HepG2 (cell line): ENCODE data around the gene SLC1A4. TPM values are rescaled to one million over a fixed set of nuclear protein-coding genes. Genes with fewer than 3 reads are reported as not detected.

ENCODE experiments used
- ATAC-seq: fragments of 200-7000 bp; cut with Tn5 transposase; 3 replicates; pipeline ENCODE4 v1.9.1; 2020; ENCODE audit warnings: mild to moderate bottlenecking, moderate library complexity
- BruUV-seq: library from RNA; stranded (reverse); fragments of 400-500 nt; replicated peaks from 2 replicates; lab custom pipeline; 2021; lab: Mats Ljungman, UMichigan
- CTCF ChIA-PET: fragments of 300-600 bp; formaldehyde crosslinking; extraction: SDS; loops from one replicate; lab custom pipeline; 2021; ENCODE audit warnings: low total read pairs, inconsistent platforms, low intra/inter-chr PET ratio; lab: Yijun Ruan, JAX
- POLR2A ChIA-PET: fragments of 350-600 bp; sonication (Branson Sonifier 250); formaldehyde crosslinking; loops from one replicate; lab custom pipeline; 2020; ENCODE audit warnings: antibody characterized with exemption, inconsistent platforms; lab: Yijun Ruan, JAX
- DNase-seq: peaks from one replicate; pipeline ENCODE4 v3.0.0-alpha.2; 2015; ENCODE audit warnings: low spot score
- FAIRE-seq: peaks from 3 replicates; lab custom pipeline; 2011; peaks lifted over from hg19 to GRCh38; lab: Jason Lieb, UNC
- H2AFZ ChIP-seq: one replicate; pipeline ENCODE4 v1.6.1; 2011; ENCODE audit warnings: low read length, inconsistent platforms
- H3K27ac ChIP-seq: fragments of 300-600 bp; 3 replicates; pipeline ENCODE4 v1.8.0; 2011; ENCODE audit warnings: mixed run types, mild to moderate bottlenecking, mixed read lengths, low read length, inconsistent platforms; ENCODE audit not compliant: insufficient read depth; ENCODE audit errors: extremely low read length
- H3K27me3 ChIP-seq, 2 experiments: fragments of 200-600 bp in 1 of 2; 2 replicates in 1 of 2; 3 replicates in 1 of 2; pipeline versions ENCODE4 v1.6.0 to v1.8.0; 2011; ENCODE audit warnings: low read length in 2 of 2, mild to moderate bottlenecking in 2 of 2, moderate library complexity in 2 of 2, inconsistent platforms in 1 of 2; ENCODE audit not compliant: insufficient read depth in 2 of 2, control insufficient read depth in 1 of 2
- H3K36me3 ChIP-seq, 2 experiments: fragments of 200-600 bp in 1 of 2; replicated peaks in 1 of 2; 2 replicates in 1 of 2; 3 replicates in 1 of 2; pipeline versions ENCODE4 v1.5.1 to v1.8.0; 2011; ENCODE audit warnings: low read length in 2 of 2, inconsistent platforms in 1 of 2; ENCODE audit not compliant: insufficient read depth in 2 of 2, control insufficient read depth in 1 of 2
- H3K4me1 ChIP-seq: 2 replicates; pipeline ENCODE4 v1.5.1; 2012; ENCODE audit warnings: low read length, inconsistent platforms; ENCODE audit not compliant: insufficient read depth
- H3K4me2 ChIP-seq: 2 replicates; pipeline ENCODE4 v1.6.0; 2011; ENCODE audit warnings: low read depth, low read length, inconsistent platforms
- H3K4me3 ChIP-seq, 3 experiments: fragments of 200-600 bp in 1 of 3; sonication (generic), shearing (Covaris generic) in 1 of 3; replicated peaks in 1 of 3; 2 replicates each; pipeline ENCODE4 v1.5.1; 2011 to 2016; ENCODE audit warnings: low read length in 3 of 3, inconsistent platforms in 2 of 3, low read depth in 2 of 3, mild to moderate bottlenecking in 2 of 3, control low read depth in 1 of 3, mixed read lengths in 1 of 3; ENCODE audit not compliant: insufficient read depth in 1 of 3
- H3K79me2 ChIP-seq: one replicate; pipeline ENCODE4 v1.6.1; 2011; ENCODE audit warnings: low read length, inconsistent platforms; ENCODE audit not compliant: insufficient read depth
- H3K9ac ChIP-seq: 2 replicates; pipeline ENCODE4 v1.6.0; 2011; ENCODE audit warnings: mild to moderate bottlenecking, low read depth, low read length, inconsistent platforms; ENCODE audit not compliant: insufficient read depth
- H3K9me3 ChIP-seq: 2 replicates; pipeline ENCODE4 v1.5.1; 2012; ENCODE audit warnings: mild to moderate bottlenecking, low read length
- H4K20me1 ChIP-seq: 2 replicates; pipeline ENCODE4 v1.6.0; 2011; ENCODE audit warnings: inconsistent platforms, mild to moderate bottlenecking, low read length, moderate library complexity; ENCODE audit not compliant: insufficient read depth
- AFF4 ChIP-seq: sonication (generic); formaldehyde crosslinking; IDR thresholded peaks from 2 replicates; pipeline ENCODE4 v1.4.0; 2020; ENCODE audit warnings: missing genetic modification reagents
- FOXM1 ChIP-seq: sonication (generic); formaldehyde crosslinking; IDR thresholded peaks from 2 replicates; pipeline ENCODE4 v1.5.0; 2020; ENCODE audit warnings: missing genetic modification reagents
- GATAD2A ChIP-seq: IDR thresholded peaks from 2 replicates; pipeline ENCODE4 v1.6.1; 2016
- MYPOP ChIP-seq: sonication (generic); formaldehyde crosslinking; IDR thresholded peaks from 2 replicates; pipeline ENCODE4 v1.8.1; 2023; ENCODE audit warnings: mild to moderate bottlenecking, moderate library complexity, missing genetic modification reagents
- ZNF281 ChIP-seq: sonication (generic); formaldehyde crosslinking; IDR thresholded peaks from 2 replicates; pipeline ENCODE4 v1.4.0; 2020; ENCODE audit warnings: missing genetic modification reagents, borderline replicate concordance
- WGBS: methylation state at CpG from one replicate; pipeline ENCODE4 v1.1.6; 2017; ENCODE audit warnings: low lambda C conversion rate; 5-methylcytosine and 5-hydroxymethylcytosine counted together
- in situ Hi-C: cut with HindIII; loops from 2 replicates; pipeline ENCODE4 v1.10.0; 2017; ENCODE audit warnings: low pct_unique_long_range_greater_than_20kb; ENCODE audit not compliant: extremely low pct_ligation_motif_present
- intact Hi-C: fragments of 100-400 bp; cut with micrococcal nuclease; formaldehyde crosslinking; loops from one replicate; pipeline ENCODE4 v1.10.0; 2022; ENCODE audit not compliant: unreplicated experiment
- polyA plus RNA-seq, 8 experiments: library from polyadenylated mRNA; depleted of rRNA in 3 of 8; stranded (reverse) in 7 of 8; unstranded in 1 of 8; fragments of >200 nt; fragmentation: Illumina TruSeq in 4 of 8; extraction: Trizol in 4 of 8; gene quantifications; 2 replicates each; pipeline versions ENCODE4 v1.2.1 to v1.2.3, GENCODE V29; 2011 to 2016; ENCODE audit warnings: low read depth in 4 of 8, missing spikeins in 1 of 8, mixed read lengths in 1 of 8; ENCODE audit not compliant: insufficient read depth in 1 of 8
- total RNA-seq, 5 experiments: library from RNA; depleted of rRNA; stranded (reverse); fragments of >200 nt; fragmentation: Illumina TruSeq; extraction: Trizol; gene quantifications; 2 replicates each; pipeline ENCODE4 v1.2.3, GENCODE V29; 2016; ENCODE audit warnings: low read depth in 1 of 5

The SLC1A4 gene
- total and polyA plus RNA-seq, 2 of the 13 experiments (the other 11 are each of a cell fraction or from before 2014, with no cell fraction given), result 21.0 to 39.6 TPM

GRCh38 chr2:64950226-64951160 is 38.7 kb upstream of the SLC1A4 start (continued):
- TF ChIP-seq AFF4 (no peak), GATAD2A (CRISPR knock-in tag) (no peak), FOXM1 (CRISPR knock-in tag) (no peak)

DNA sequence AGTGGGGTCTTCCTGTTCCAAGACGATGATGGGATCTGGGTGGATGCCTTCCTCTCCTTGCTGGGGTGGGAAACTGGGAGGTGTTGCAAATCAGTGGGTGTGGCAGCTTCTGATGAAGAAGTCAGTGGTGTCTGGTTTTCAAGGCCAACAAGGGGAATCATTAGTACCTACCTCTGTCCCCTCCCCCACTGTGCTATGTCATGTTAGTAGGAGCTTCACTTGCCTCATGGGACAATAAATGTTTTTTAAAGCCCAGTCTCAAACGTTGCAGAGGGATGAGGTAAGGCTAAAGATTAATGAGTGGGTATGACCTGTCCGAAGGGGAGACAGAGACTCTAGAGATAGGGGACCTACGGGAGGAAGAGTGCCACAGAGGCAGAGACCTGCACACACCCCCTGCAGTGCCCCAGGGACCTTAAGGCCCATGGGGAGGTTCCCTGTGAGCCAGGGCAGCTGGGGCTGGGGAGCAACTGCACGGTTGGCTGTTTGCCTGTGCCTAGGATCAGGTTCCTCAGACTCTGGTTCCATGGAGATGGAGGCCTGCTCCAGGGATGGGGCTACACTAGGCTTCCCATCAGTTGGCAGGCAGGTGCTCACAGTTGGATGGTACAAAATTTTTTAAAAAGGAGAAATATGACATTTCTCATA is 37.8 kb upstream of the SLC1A4 start:
- no peaks in the 10 kb centered on the region for H3K36me3 ChIP-seq
- H3K27me3 ChIP-seq, result no peaks in the 10 kb centered on the region
- H2AFZ ChIP-seq, result no peak overlapping the region
- TF ChIP-seq MYPOP (CRISPR knock-in tag) (no peak), ZNF281 (peak; percentile 67)
- TF ChIP-seq, all 625 proteins: peak for 1
- H3K79me2 ChIP-seq, result no peaks in the 10 kb centered on the region
- no TSS peak for BruUV-seq
- H3K9ac ChIP-seq, result no peak overlapping the region
- in situ Hi-C loops (no loop called here), intact Hi-C loops (no loop called here)
- 15% methylated on average over 5 of the region's 5 CpGs for WGBS
- ChIA-PET POLR2A (interaction anchor here (1.1 to 1.2 kb wide), 2 partner anchors 36 to 38 kb away, joined by 3 to 4 read pairs; partner anchors contain the start of gene SLC1A4), CTCF (interaction anchor here (0.7 kb wide), 1 partner anchor 35 kb away, joined by 3 read pairs; no protein-coding TSS in a partner anchor)
- no peaks in the 10 kb centered on the region for H3K9me3 ChIP-seq
- ATAC-seq (peak; percentile 48), FAIRE-seq (no peak), DNase-seq (no peak)
- H3K4me1 ChIP-seq, result peaks cover 40% of the 10 kb centered on the region
- H3K27ac ChIP-seq, result no peak overlapping the region
- H3K4me3 ChIP-seq, result no peak overlapping the region
- H4K20me1 ChIP-seq, result no peaks in the 10 kb centered on the region
- peak overlapping the region; percentile 20 for H3K4me2 ChIP-seq
